Astrocyte of the cerebellum (primary cell): ENCODE results near the gene ARHGEF26.

Experiments
- DNase-seq: peaks from one replicate; pipeline ENCODE4 v3.0.0-alpha.2; 2011; ENCODE audit warnings: low read depth
- H3K4me3 ChIP-seq: 2 replicates; pipeline ENCODE4 v1.5.1; 2011; ENCODE audit warnings: mild to moderate bottlenecking, low read depth, low read length, moderate library complexity
- in situ Hi-C: cut with HindIII; loops from 2 replicates; pipeline ENCODE4 v1.10.0; 2017; ENCODE audit warnings: low sequenced_read_pairs
- TF ChIP-seq, protein P1 (sequence below): IDR thresholded peaks from 2 replicates; pipeline ENCODE4 v1.5.1; 2012; ENCODE audit warnings: low read length, low read depth, moderate library complexity, mild to moderate bottlenecking; ENCODE audit errors: missing control alignments

ARHGEF26 gene

GRCh38 chr3:154195620-154196356 is 74.6 kb downstream of the ARHGEF26 start:
- DNase-seq = no peak
- no peak overlapping the region for H3K4me3 ChIP-seq
- in situ Hi-C loops = no loop called here
- TF ChIP-seq, protein P1, sequence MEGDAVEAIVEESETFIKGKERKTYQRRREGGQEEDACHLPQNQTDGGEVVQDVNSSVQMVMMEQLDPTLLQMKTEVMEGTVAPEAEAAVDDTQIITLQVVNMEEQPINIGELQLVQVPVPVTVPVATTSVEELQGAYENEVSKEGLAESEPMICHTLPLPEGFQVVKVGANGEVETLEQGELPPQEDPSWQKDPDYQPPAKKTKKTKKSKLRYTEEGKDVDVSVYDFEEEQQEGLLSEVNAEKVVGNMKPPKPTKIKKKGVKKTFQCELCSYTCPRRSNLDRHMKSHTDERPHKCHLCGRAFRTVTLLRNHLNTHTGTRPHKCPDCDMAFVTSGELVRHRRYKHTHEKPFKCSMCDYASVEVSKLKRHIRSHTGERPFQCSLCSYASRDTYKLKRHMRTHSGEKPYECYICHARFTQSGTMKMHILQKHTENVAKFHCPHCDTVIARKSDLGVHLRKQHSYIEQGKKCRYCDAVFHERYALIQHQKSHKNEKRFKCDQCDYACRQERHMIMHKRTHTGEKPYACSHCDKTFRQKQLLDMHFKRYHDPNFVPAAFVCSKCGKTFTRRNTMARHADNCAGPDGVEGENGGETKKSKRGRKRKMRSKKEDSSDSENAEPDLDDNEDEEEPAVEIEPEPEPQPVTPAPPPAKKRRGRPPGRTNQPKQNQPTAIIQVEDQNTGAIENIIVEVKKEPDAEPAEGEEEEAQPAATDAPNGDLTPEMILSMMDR = no peak

- TF ChIP-seq, protein P1 = no peak
- in situ Hi-C loops = no loop called here
- H3K4me3 ChIP-seq = no peak overlapping the region
- DNase-seq = no peak
Measured at GRCh38 chr3:154197751-154198150, 76.6 kb downstream of the ARHGEF26 start.

GRCh38 chr3:154209499-154209898 is 88.3 kb downstream of the ARHGEF26 start:
- no peak for DNase-seq
- TF ChIP-seq, protein P1 = no peak
- in situ Hi-C loops = no loop called here
- H3K4me3 ChIP-seq = no peak overlapping the region

DNA sequence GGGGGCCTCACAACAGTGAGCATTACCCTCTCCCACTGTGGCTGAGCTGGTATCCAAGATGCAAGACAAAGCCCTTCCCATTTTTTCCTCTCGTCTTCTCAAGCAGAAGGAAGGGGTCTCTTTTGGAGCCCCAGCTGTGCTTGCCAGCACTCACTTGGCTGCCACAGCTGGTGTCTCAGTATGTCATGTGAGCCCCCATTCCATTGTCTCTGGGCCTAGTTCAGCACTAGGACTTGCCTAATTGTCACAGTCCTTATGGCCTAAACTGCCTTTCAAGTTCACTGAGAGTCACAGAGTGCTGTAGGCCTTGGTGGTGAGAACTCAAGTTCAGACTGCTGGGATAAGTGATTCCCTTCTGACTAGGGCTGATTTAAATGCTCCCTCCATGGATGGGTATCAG is 89.8 kb downstream of the ARHGEF26 start:
- no peak for DNase-seq
- no peak overlapping the region for H3K4me3 ChIP-seq
- TF ChIP-seq, protein P1 = no peak
- in situ Hi-C loops = no loop called here

DNA sequence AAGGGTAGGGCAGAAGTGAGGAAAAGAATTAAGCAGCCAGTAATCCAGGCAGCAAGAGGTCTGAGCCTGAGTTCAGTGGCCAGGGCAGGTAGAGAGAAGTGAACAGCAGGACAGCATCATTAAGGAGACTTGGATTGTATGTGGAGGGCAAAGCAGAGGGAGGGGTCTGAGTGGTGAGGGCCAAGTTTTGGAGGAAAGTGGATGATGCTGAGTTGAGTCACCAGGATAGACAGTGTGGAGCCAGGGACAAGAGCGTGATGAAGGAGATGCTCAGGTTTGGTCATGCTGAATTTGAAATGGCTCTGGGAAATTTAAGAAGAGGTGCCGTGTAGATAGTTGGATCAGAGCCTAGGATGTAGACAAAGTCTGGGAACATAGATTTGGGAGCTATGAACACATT is 93.1 kb downstream of the ARHGEF26 start:
- in situ Hi-C loops = no loop called here
- no peak for DNase-seq
- H3K4me3 ChIP-seq = no peak overlapping the region
- TF ChIP-seq, protein P1 = no peak

- TF ChIP-seq, protein P1 = no peak
- in situ Hi-C loops = no loop called here
Measured at GRCh38 chr3:154217671-154218070, 96.5 kb downstream of the ARHGEF26 start.

DNA sequence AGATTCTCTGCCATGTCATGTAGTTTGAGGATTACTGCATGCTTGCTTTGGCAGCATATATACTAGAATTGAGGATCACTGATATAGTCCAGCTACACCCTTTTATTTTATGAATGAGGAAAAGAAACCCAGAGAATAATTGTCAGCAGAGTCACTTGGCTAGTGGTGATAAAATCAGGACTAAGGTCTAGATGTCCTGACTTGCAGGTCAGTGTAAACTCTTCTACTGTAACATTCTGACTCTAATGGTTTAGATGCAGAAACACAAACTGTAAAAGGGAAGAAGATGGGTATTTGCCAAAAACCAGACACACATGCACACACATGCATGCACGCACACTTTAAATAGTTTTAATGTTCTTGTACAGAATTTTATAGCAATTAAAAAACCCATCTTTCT is 97.5 kb downstream of the ARHGEF26 start:
- TF ChIP-seq, protein P1 = no peak
- in situ Hi-C loops = no loop called here
- no peak overlapping the region for H3K4me3 ChIP-seq
- no peak for DNase-seq

More at GRCh38 chr3:154217671-154218070, 96.5 kb downstream of the ARHGEF26 start:
- H3K4me3 ChIP-seq = no peak overlapping the region
- DNase-seq = no peak
